GM21786 (cell line): ENCODE measurements around the gene PSMC5.
"Not testable (repeated sequence)": the region's sequence is repeated elsewhere in the genome, so short reads cannot be mapped to it uniquely, and the experiment has no call there.

Experiments
- ATAC-seq: cut with Tn5 transposase; IDR thresholded peaks from one replicate; pipeline ENCODE4 v1.9.1; 2021; ENCODE audit not compliant: unreplicated experiment

The PSMC5 gene

GRCh38 chr17:63870292-63870665 is 43.0 kb downstream of the PSMC5 start:
- ATAC-seq = not testable (repeated sequence)

- not testable (repeated sequence) for ATAC-seq
Observed at GRCh38 chr17:63871646-63872365, 44.6 kb downstream of the PSMC5 start.

- ATAC-seq = not testable (repeated sequence)
Observed at GRCh38 chr17:63873577-63873976, 46.3 kb downstream of the PSMC5 start, which contains the start of gene CSH2. TSS of gene CSH2 (minus strand) at chr17:63873677. CDS start at chr17:63873614, 63 bp downstream.

GRCh38 chr17:63874061-63874626 is 46.9 kb downstream of the PSMC5 start:
- not testable (repeated sequence) for ATAC-seq

GRCh38 chr17:63874693-63875092 is 47.5 kb downstream of the PSMC5 start:
- not testable (repeated sequence) for ATAC-seq

- ATAC-seq = not testable (repeated sequence)
Observed at GRCh38 chr17:63878413-63878812, 51.2 kb downstream of the PSMC5 start.

- ATAC-seq = no peak
Observed at GRCh38 chr17:63880706-63881105, 53.5 kb downstream of the PSMC5 start.

GRCh38 chr17:63881337-63881736 is 54.1 kb downstream of the PSMC5 start:
- ATAC-seq = not testable (repeated sequence)
